Stimulated activated CD4-positive, alpha-beta T cell treated with anti-CD3 and anti-CD28 coated beads, Interleukin-12 subunit alpha, Interleukin-12 subunit beta, amount 100 ng/mL, for 24 hours (primary cell): ENCODE measurements around the gene FOXP1.

Experiments used
- DNase-seq, 2 experiments: peaks; one replicate each; pipeline ENCODE4 v3.0.0-alpha.2; 2020; ENCODE audit warnings: low read depth in 2 of 2

FOXP1 gene

GRCh38 chr3:71265365-71265915 lies 318.1 kb downstream of the FOXP1 start:
- DNase-seq, result no peak

- DNase-seq, result no peak
These were observed 318.7 kb downstream of the FOXP1 start for GRCh38 chr3:71264840-71265239.

GRCh38 chr3:71262364-71263265 lies 320.9 kb downstream of the FOXP1 start:
- DNase-seq, result no peak

- DNase-seq, result no peak
These were observed 322.7 kb downstream of the FOXP1 start for GRCh38 chr3:71260782-71261181.

GRCh38 chr3:71258526-71258925 lies 325.0 kb downstream of the FOXP1 start:
- no peak for DNase-seq

GRCh38 chr3:71258116-71258515 lies 325.4 kb downstream of the FOXP1 start:
- DNase-seq, result no peak

- no peak for DNase-seq
These were observed 328.0 kb downstream of the FOXP1 start for GRCh38 chr3:71255498-71255897.

GRCh38 chr3:71254281-71255057 lies 329.1 kb downstream of the FOXP1 start:
- DNase-seq, result no peak

- DNase-seq, result no peak
These were observed 330.4 kb downstream of the FOXP1 start for GRCh38 chr3:71253169-71253568.

GRCh38 chr3:71252466-71252865 lies 331.1 kb downstream of the FOXP1 start:
- no peak for DNase-seq

GRCh38 chr3:71251156-71251775 lies 332.3 kb downstream of the FOXP1 start:
- DNase-seq, result no peak

GRCh38 chr3:71250026-71250425 lies 333.5 kb downstream of the FOXP1 start:
- DNase-seq, result no peak

- DNase-seq, result no peak
These were observed 335.6 kb downstream of the FOXP1 start for GRCh38 chr3:71247958-71248335.

GRCh38 chr3:71247221-71247957 lies 336.1 kb downstream of the FOXP1 start:
- no peak for DNase-seq

GRCh38 chr3:71245971-71246880 lies 337.3 kb downstream of the FOXP1 start:
- DNase-seq, result no peak

GRCh38 chr3:71244826-71245488 lies 338.6 kb downstream of the FOXP1 start:
- no peak for DNase-seq

- no peak for DNase-seq
These were observed 339.2 kb downstream of the FOXP1 start for GRCh38 chr3:71244153-71244825.

GRCh38 chr3:71243229-71243628 lies 340.3 kb downstream of the FOXP1 start:
- no peak for DNase-seq

GRCh38 chr3:71241981-71242560 lies 341.5 kb downstream of the FOXP1 start:
- DNase-seq, result no peak
